GM18511 (cell line): ENCODE measurements around the gene HSPA1A.
"Not testable (repeated sequence)": the region's sequence is repeated elsewhere in the genome, so short reads cannot be mapped to it uniquely, and the experiment has no call there.

Experiments
- ATAC-seq: cut with Tn5 transposase; IDR thresholded peaks from one replicate; pipeline ENCODE4 v1.9.1; 2021; ENCODE audit warnings: mild to moderate bottlenecking, moderate library complexity; ENCODE audit not compliant: unreplicated experiment

The HSPA1A gene

DNA sequence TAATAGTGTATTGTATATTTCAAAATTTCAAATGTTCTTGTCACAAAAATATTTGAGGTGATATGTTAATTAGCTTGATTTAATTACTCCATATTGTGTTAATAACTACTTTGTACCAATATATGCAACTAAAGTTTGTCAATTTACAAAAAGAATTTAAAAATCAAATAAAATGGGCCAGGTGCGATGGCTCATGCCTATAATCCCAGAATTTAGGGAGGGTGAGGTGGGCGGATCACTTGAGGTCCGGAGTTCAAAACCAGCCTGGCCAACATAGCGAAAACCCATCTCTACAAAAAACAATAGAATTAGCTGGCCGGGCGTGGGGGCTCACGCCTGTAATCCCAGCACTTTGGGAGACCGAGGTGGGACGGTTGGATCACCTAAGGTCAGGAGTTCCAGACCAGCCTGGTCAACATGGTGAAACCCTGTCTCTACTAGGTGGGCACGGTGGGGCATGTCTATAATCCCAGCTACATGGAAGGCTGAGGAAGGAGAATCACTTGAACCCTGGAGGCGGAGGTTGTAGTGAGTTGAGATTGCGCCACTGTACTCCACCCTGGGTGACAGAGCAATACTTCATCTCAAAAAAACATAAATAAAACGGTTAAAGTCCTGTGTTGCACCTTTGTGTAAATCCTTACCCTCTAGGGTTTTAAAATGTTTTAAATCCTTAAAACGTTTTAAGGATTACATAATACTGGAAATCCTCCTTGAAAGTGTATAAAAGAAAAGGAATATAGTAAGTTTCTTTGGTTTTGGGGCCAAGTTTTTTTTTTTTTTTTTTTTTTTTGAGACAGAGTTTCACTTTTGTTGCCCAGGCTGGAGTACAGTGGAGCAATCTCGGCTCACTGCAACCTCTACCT lies 16.2 kb downstream of the HSPA1A start:
- ATAC-seq = no peak

- ATAC-seq = no peak
Observed at GRCh38 chr6:31834367-31835250, 19.3 kb downstream of the HSPA1A start.

GRCh38 chr6:31836047-31836473 lies 20.7 kb downstream of the HSPA1A start:
- ATAC-seq = no peak

DNA sequence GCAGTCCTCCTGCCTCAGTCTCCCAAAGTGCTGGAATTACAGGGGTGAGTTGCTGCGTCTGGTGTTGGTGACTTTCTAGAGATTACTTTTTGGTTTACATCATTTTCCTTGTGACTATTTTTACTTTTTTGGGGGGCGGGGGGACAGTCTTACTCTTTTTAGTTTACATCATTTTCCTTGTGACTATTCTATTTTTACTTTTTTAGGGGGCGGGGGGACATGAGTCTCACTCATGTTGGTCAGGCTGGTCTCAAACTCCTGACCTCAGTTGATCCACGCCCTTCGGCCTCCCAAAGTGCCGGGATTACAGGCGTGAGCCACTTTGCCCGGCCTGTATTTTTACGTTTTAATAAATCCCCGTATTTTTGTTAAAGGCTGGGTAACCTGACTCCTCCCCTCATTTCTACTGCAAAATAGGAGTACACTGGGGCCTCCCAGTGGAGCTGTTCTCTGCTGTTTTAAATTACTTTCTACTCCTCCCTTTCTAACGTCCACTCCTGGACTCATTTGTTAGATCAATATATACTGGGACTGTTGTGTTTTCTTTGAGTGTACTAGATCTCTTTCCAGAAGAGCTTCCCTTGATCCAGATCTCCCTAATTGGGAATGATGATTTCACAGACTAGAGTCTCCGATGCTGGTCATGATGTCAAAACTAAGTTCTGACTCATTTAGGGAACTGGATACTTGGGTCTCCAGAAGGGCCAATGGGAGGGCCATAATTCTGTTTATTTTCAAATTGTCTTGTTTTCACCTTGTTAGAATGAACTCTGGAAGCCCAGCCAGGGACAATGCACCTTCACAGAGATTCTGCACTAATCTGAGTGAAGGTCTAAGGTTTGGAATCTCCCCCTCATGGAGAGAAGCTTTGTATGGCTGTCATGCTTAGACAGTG lies 21.4 kb downstream of the HSPA1A start:
- no peak for ATAC-seq

GRCh38 chr6:31837369-31838113 lies 22.2 kb downstream of the HSPA1A start:
- ATAC-seq = no peak

DNA sequence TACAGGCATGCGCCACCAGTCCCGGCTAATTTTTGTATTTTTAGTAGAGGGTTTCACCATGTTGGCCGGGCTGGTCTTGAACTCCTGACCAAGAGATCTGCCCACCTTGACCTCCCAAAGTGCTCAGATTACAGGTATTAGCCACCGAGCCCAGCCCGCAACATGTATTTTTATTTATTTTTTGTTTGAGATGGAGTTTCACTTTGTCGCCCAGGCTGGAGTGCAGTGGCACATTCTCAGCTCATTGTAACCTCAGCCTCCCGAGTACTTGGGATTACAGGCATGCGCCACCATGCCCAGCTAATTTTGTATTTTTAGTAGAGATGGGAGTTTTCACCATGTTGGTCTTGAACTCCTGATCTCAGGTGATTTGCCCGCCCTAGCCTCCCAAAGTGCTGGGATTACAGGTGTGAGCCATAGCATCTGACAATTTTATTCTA lies 22.8 kb downstream of the HSPA1A start:
- not testable (repeated sequence) for ATAC-seq

DNA sequence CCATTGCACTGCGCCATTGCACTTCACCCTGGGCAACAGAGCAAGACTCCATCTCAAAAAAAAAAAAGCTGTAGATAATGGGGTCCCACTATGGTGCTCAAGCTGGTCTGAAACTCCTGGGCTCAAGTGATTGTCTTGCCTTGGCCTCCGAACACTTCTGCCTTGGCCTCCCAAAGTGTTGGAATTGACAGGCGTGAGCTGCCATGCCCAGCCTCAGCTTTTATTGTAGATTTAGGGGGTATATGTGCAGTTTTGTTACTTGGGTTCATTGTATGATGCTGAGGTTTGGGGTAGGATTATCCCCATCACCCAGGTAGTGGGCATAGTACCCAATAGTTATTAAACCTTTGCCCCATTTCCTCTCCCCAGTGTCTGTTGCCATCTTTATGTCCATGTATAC lies 23.6 kb downstream of the HSPA1A start:
- no peak for ATAC-seq

DNA sequence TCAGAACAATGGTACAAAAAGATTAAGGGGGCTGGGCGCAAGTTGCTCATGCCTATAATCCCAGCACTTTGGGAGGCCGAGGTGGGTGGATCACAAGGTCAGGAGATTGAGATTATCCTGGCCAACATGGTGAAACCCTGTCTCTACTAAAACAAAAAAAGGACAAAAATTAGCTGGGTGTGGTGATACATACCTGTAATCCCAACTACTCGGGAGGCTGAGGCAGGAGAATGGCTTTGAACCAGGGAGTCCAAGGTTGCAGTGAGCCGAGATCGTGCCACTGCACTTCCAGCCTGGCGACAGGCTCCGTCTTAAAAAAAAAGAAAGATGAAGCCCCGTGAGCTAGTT lies 24.4 kb downstream of the HSPA1A start:
- not testable (repeated sequence) for ATAC-seq

GRCh38 chr6:31842053-31842452 lies 26.7 kb downstream of the HSPA1A start:
- no peak for ATAC-seq

- no peak for ATAC-seq
Observed at GRCh38 chr6:31844507-31844906, 29.2 kb downstream of the HSPA1A start.

- no peak for ATAC-seq
Observed at GRCh38 chr6:31847276-31847978, 32.1 kb downstream of the HSPA1A start.

GRCh38 chr6:31850765-31851484 lies 35.6 kb downstream of the HSPA1A start:
- no peak for ATAC-seq

- no peak for ATAC-seq
Observed at GRCh38 chr6:31851485-31851832, 36.1 kb downstream of the HSPA1A start.

DNA sequence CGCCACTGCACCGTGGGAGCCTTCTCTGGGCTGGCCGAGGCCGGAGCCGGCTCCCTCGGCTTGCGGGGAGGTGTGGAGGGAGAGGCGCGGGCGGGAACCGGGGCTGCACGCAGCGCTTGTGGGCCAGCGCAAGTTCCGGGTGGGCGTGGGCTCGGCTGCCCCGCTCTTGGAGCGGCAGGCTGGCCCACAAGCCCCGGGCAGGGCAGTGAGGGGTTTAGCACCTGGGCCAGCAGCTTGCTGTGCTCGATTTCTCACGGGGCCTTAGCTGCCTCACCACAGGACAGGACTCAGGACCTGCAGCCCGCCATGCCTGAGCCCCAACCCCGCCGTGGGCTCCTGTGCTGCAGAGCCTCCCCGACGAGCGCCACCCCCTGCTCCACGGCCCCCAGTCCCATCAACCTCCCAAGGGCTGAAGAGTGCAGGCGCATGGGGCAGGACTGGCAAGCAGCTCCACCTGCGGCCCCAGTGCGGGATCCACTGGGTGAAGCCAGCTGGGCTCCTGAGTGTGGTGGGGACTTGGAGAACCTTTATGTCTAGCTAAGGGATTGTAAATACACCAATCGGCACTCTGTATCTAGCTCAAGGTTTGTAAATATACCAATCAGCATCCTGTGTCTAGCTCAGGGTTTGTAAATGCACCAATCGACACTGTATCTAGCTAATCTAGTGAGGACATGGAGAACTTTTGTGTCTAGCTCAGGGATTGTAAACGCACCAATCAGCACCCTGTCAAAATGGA lies 36.8 kb downstream of the HSPA1A start:
- not testable (repeated sequence) for ATAC-seq

DNA sequence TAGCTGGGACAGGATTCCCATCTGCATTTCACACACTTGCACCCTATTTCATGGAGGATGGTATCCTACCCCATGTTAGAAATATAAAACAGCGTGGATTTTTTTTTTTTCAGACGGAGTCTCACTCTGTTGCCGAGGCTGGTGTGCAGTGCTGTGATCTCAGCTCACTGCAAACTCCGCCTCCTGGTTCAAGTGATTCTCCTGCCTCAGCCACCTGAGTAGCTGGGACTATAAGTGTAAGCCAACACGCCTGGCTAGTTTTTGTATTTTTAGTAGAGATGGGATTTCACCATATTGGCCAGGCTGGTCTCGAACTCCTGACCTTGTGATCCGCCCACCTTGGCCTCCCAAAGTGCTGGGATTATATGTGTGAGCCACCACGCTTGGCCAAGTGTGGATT lies 42.4 kb downstream of the HSPA1A start:
- not testable (repeated sequence) for ATAC-seq

- ATAC-seq = no peak
Observed at GRCh38 chr6:31858707-31859106, 43.4 kb downstream of the HSPA1A start.

GRCh38 chr6:31859923-31860322 lies 44.6 kb downstream of the HSPA1A start:
- no peak for ATAC-seq

DNA sequence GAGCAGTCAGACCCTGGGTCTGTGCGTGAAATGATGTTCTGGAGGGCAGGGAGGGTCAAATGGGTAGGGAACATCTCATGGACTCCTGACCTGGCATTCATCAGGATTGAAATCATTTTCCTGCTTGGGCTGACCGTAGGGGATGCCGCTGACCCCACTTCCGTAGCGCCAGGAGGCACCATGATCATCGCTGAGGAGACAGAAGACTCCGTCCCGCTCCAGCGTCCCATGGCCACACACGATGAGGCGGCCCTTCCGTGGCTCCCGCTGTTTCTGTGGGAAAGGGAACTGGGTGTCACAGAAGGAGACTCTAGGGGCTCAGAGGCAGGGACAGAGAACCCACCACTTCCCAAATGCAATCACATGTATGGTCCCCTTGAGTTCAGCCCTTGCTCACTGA lies 45.0 kb downstream of the HSPA1A start:
- no peak for ATAC-seq
